HG02852 (cell line): ENCODE data around the gene PYGM.

Experiments used
- ATAC-seq: cut with Tn5 transposase; IDR thresholded peaks from one replicate; pipeline ENCODE4 v1.9.1; 2021; ENCODE audit warnings: mild to moderate bottlenecking, moderate library complexity; ENCODE audit not compliant: unreplicated experiment

The PYGM gene

DNA sequence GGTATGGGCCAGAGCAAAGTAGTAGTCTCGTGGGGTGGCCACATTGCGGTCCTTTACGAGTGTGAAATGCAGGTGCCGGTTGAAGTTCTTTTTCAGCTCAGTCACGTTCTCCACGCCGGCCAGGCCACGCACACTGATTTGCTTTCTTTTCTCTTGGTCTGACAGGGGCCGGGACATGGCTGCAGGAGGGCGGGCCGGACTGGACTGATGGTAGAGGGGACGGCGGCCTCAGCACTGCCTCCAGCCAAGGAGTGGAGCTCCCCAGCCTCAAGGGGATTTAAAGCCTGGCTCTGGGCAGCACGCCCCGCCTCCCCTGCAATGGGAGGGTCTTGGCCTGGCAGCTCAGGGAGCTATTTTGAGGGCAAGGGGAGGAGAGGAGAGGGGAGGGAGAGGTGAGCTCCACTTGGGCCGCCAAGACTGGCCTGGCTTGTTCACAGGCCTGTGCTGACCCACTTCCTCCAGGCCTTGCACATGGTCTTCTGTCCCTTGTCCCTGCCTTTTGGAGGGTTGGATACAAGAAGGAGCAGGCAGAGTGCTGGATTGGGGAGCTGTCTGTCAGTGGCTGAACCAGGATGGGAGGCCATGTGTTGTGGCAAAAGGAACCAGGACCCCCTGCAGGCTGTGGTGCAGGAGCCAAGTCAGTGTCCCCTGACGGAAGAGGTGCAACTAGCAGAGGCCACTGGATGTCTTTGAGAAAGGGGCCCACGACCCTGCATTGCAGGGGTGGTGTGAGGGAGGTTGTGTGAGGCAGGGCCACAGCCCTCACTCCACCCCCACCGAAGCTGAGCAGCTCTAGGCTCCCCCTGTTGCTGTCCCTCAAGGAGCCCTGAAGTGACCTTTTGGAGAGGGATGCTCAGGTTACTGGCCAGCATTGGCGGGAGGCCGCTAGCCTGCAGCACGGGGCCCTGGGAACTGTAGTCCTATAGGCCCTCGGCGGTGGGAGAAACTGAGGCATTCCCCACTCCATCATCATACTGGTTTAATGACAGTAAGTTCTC lies at the start of gene PYGM:
Gene PYGM, minus strand, starts transcription at position 253 of the 998 bp plus-strand sequence. Its CDS starts 76 bp downstream, at position 177.
- no peak for ATAC-seq

GRCh38 chr11:64805481-64805880 lies 45.7 kb upstream of the PYGM start:
- ATAC-seq: no peak

- ATAC-seq: no peak
Measured at GRCh38 chr11:64804346-64805210, 44.8 kb upstream of the PYGM start.

GRCh38 chr11:64803846-64804345 lies 44.1 kb upstream of the PYGM start:
- ATAC-seq: no peak

GRCh38 chr11:64803158-64803845 lies 43.5 kb upstream of the PYGM start, which contains the start of gene MAP4K2:
Gene MAP4K2, minus strand, starts transcription at chr11:64803214. Its CDS starts 65 bp downstream, at chr11:64803149.
- peak; percentile 64 for ATAC-seq

DNA sequence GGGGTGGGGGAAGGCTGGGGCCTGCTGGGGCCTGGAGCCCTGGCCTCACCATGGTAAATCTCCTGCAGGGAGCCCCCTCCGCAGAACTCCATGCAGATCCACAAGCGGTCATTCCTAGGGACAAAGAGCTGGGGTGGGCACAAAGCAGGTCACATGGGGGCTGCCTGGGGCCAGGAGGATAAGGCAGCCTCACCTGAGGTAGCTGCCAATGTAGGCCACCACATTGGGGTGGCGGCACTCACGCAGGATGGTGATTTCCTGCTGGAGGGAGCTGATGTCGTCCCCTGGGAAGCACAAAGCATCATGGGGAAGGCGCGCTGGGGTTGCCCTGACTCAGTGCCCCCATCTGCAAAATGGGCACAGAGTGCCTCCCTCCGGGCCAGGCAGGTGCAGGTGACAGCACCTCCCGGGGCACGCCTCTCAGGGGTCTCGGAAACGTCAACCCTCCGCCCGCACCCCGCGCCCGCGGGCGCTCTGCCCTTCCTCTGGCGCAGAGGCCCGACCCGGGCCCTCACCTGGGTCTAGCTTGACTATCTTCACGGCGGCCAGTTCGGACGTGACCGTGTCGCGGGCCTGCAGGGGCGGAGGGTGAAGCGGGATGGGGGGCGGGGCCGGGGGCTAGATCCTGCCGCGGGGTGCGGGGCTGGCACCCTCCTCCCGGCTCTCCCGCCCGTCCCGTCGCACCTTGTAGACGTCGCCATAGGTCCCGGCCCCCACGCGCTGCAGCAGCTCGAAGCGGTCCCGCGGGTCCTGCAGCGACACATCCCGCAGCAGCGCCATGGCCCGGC lies 42.8 kb upstream of the PYGM start:
- peak; percentile 27 for ATAC-seq

DNA sequence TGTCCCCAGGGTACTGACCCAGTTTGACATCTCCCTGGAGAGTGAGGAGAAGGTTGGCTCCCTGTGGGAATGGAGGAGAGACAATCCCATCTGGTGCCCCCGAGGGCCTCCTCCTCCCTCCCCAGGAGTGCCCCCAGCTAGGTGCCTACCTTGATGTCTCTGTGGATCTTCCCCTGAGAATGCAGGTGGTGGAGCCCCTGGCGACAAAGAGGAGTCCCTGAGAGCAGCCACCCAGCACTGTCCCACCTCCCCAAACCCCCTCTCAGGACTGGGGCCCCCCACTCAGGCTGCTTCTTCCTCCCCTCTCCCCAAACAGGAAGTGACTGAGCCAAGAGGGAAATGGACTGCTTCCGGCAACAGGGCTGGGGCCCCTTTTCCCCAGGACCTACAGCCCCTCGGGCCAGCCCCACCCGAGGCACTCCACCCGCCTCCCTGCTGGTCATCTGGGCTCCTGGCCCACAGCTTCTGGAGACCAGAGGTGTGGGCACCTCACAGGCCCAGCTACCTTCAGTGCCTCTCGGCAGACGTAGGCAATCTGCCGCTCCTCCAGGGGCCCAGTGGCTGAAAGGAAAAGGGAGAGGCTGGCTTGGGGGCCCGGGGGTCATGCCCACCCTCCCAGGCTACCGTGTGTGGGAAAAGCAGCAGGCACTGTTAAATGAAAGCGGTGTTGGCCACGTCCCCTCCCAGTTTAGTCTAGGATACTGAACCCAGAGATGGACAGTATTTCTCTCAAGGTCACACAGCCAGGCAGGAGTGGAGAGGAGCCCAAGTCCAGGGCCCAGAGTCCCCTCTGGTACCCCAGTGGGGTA lies 42.0 kb upstream of the PYGM start:
- no peak for ATAC-seq

DNA sequence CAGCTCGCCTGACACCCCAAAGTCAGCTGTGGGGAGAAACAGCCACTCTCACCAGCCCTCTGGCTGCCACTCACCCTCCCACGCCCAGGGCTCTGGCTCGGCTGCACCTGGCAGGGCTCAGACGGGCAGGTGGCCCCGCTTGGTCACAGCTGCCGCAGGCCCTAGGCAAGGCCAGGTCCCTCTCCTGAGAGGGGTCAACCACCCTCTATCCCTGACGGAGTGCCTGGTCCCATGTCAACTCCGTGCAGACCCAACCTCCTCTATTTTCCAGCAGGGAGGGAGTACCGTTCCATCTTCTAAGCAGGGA lies 41.3 kb upstream of the PYGM start:
- no peak for ATAC-seq

DNA sequence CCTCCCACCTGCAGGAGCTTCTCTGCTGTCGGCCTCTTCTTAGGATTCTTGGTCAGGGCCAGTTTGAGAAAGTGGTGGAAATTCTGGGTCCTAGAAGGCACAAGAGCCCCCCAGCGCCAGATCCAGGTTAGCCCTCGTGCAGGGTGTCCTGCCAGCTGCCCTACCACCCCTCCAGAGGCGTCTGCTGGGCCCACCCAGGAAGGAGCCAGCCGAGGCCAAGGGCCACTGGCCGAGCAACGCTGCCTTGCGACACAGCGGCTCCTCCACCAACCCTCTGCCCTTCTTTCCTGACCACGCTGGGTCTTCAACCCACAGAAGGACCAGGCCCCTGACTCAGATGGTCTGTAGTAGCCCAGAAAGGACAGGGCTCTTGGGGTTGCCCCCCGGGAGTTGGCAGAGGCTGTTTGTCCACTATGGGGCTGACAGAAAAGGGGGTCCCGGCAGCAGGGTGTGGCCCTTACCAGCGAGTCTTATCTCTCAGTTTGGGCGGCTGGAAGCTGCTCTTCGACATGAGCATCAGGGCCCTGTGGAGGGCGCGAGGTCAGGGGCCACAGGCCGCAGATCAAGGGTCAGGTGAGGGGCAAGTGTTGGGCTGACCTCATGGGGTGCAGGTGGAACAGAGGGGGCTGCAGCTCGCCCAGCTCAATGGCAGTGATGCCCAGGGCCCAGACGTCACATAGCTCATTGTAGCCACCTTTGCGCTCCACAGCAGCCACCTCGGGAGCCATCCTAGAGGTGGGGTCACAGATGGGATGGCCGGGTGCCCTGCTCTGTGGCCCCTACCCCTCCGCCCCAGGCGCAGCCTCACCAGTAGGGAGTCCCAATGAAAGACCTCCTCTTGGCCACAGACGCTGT lies 40.8 kb upstream of the PYGM start:
- no peak for ATAC-seq

DNA sequence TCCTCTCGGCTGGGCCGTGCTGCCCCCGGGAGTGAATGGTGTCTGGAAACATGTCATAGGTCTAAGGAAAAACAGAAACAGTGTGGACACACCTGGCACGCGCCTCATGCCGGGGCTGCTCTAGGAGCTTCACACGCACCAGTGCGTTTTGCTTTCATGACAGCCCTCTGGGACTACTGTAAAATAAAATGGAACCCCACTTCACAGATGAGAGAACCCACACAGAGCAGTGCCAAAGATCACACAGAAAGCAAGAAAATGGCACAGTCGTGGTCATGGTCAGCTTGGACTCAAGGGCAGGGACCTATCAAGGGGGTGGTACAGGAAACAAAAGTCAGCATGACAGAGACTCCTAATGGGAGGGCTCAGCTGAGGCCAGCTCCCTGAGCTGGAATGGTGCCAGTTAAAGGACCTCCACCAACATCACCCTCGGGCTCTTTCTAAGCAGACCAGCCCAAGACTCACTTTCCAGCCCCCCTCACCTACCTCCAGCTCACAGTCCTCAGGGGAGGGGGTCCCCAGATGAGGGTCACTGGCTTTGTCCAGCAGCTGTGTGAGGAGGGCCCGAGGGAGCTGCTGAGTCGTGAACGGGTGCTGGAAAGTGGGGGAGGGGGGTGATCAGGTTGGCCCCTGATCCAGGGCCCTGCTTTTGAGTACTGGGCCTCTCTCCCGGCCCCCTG lies 40.0 kb upstream of the PYGM start:
- no peak for ATAC-seq

DNA sequence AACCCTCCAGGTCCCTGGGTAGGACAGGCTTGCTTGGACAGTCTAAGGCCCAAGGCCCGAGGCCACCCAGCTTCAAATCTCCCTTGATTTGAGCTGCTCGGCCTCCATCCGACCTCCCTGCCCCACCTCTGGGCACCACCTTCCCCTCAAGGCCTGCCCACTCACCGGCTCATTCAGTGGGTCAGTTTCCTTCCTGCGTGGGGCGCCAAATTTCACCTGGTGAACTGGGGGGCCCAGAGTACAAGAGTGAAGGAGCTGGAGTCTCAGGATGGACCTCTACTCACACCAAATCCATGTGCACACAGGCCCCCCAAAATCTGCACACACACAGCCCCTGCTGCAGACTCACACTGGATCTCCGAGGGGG lies 39.5 kb upstream of the PYGM start:
- no peak for ATAC-seq

DNA sequence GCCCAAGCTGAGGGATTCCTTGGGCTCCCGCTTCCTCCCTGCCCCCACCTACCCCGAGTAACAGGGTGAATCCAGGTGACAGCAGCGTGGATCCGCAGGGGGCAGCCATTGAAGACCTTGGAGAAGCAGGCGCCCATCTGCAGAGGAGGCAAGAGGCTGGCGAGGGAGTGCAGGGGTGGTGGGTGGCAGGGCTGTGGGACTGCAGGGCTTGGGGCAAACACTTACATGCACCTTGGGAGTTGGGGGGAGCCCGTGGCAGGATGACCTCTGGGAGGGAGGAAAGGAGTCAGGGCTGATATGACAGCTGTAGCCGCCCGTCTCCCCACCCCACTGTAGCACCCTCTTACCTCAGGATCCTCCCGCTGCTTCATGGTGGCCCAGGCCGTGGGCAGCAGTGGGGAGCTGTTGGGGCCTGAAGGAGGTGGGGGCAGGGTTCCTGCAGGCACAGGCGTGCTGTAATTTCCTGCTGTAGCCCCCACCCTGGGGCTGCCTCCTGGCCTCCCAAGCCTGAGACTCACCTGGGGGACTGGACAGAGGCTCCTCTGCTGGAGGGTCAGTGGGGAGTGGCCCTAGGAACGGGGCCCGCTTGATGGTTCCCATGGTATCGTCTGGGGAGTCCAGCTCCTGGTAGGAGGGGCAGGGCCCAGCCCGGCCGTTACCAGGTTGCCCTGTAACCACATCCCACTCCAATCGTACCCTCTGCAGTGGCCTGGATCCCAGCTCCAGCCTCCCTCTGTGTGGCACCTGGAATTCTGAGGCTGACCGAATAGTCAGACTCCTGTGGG lies 37.2 kb upstream of the PYGM start:
- ATAC-seq: no peak

DNA sequence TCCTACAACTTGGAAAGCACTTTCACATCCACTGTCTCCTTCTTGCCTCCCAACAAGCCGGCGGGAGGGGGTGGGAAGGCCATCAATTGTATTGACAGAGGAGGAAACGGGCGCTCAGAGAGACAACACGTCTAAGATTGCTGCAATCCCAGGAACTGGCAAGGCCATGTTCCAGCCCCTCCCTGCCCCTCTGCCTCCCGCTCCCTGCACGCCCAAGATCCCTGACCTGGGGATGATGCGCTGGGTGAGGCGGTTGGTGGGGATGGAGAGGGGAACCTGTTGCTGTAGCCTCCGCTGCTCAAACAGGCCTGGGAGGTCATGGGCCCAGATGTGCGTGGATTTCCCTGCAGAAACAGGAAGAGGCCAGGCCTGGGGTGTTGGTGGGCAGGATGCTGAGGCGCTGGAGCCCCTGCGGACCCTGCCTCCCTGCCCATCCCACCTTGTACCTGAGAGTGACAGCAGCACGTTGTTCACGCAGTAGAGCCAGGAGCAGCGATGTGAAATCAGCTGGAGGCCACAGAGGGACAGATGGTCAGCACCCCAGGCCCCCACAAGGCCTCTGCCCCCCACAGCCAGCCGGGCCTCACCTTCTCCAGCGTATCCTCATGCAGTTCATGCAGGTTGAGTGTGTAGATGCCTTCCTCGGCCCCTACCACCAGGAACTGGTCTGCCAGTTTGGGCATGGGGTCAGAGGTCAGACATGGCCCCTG lies 36.4 kb upstream of the PYGM start:
- ATAC-seq: no peak

DNA sequence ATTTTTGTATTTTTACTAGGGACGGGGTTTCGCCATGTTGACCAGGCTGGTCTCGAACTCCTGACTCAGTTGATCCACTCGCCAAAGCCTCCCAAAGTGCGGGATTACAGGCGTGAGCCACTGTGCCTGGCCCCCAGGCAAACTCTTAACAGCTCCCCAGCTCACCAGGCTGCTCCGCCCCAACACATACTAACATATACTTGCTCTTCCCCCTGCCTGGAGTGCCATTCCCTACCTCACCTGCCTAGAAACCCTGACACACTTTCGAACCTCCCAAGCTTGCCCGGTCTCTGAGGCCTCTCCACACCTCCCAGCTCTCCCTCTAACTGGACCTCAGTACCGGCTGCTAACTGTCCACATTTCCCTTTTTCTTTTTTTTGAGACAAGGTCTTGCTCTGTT lies 34.8 kb upstream of the PYGM start:
- no peak for ATAC-seq

DNA sequence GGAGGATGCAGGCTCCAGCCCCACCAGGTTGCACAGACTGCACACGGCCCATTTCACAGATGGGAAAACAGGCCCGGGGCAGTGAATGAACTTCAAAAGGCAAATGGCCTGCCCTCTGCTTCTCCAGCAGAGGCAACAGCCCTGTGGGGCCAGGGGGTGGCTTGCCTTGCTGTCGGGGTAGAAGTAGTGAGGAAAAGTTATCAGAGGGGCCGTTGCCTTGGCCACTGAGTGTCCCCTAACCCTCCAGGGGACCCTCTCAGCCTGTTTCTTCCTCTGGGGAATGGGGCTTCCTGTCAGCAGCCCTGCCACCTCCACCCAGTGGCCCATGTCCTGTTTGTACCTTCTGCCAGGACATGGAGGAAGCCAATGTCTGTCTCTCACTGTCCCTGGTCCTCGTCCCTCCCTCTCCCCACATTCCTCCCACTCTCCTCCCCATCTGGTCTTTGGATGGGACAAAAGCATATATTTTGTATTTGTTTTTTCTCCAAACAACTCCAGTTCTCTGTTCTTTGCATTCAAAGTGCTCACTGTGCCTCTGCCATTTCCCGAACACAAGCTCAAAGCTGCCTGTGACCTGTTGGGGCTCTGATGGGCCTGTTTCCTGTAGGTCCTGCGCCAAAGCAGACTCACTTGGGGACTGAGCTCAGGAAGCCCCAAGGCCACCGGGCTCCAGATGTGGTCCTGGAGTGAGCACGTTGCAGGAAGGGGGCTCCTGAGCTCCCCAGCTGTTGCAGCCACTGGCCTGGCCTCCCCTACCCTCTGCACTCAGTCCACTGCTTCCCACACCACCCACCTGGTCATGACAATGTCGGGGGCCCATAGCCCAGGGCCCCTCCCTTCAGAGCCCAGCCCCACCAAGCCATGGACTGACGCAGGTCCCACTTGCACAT lies 33.7 kb upstream of the PYGM start:
- ATAC-seq: no peak
